SH-SY5Y (cell line): Measurements from ENCODE around the gene RAMP3.

Experiments
- GATA2 ChIP-seq: IDR thresholded peaks from 2 replicates; pipeline ENCODE4 v1.6.1; 2011; ENCODE audit warnings: mild to moderate bottlenecking, low read depth, low read length
- GATA3 ChIP-seq: IDR thresholded peaks from 2 replicates; pipeline ENCODE4 v1.6.1; 2011; ENCODE audit warnings: low read depth, mild to moderate bottlenecking, low read length, moderate library complexity

DNA sequence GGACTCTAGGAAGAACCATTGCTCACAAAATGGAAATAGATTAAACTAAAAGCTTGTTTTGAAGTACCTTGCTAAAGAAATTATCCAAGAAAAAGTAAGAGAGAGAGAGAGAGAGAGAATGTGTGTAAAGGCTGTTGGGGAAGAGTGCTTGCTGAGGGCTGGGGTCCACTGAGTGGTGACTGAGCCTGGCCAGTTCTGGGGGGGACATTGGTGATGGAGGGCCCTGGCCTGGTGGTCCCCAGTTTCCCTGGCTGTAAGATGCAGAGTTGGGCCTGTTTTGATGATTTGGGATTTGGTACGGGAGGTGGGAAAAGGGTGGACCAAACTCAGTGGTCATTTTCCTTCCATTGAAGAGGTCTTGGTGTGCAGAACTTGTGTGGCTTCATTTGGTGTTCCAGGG lies 880 bp downstream of the RAMP3 start:
- TF ChIP-seq GATA2 = no peak
- TF ChIP-seq GATA3 = no peak
